Keratinocyte (primary cell): ENCODE measurements around the gene SPINT1. TPM values are rescaled to one million over a fixed set of nuclear protein-coding genes. Genes with fewer than 3 reads are reported as not detected.

Source experiments
- DNase-seq: peaks from one replicate; pipeline ENCODE4 v3.0.0-alpha.2; 2011; ENCODE audit warnings: low read depth, missing footprints, low spot score
- FAIRE-seq: peaks from 2 replicates; lab custom pipeline; 2011; peaks lifted over from hg19 to GRCh38; lab: Jason Lieb, UNC
- H2AFZ ChIP-seq: 2 replicates; pipeline ENCODE4 v1.6.0; 2012; ENCODE audit warnings: low read length, control low read depth, inconsistent platforms; ENCODE audit not compliant: control insufficient read depth
- H3K27ac ChIP-seq: 2 replicates; pipeline ENCODE4 v1.5.1; 2011; ENCODE audit warnings: low read length; ENCODE audit not compliant: control insufficient read depth, insufficient read depth
- H3K27me3 ChIP-seq: 3 replicates; pipeline ENCODE4 v1.6.0; 2011; ENCODE audit warnings: low read length; ENCODE audit not compliant: control insufficient read depth, insufficient read depth; ENCODE audit errors: extremely low read depth
- H3K36me3 ChIP-seq, 2 experiments: 2 replicates in 1 of 2; 3 replicates in 1 of 2; pipeline ENCODE4 v1.5.1; 2011; ENCODE audit warnings: low read length in 2 of 2, mild to moderate bottlenecking in 1 of 2; ENCODE audit not compliant: control insufficient read depth in 2 of 2, insufficient read depth in 2 of 2; ENCODE audit errors: extremely low read depth in 1 of 2
- H3K4me1 ChIP-seq: 3 replicates; pipeline ENCODE4 v1.5.1; 2011; ENCODE audit warnings: low read length; ENCODE audit not compliant: control insufficient read depth, insufficient read depth; ENCODE audit errors: extremely low read depth
- H3K4me2 ChIP-seq: 3 replicates; pipeline ENCODE4 v1.6.0; 2011; ENCODE audit warnings: low read depth, low read length; ENCODE audit not compliant: control insufficient read depth, insufficient read depth; ENCODE audit errors: extremely low read depth
- H3K4me3 ChIP-seq, 3 experiments: fragments of 200-600 bp in 1 of 3; sonication (generic) in 1 of 3; 2 replicates in 2 of 3; 3 replicates in 1 of 3; pipeline ENCODE4 v1.5.1; 2011 to 2016; ENCODE audit warnings: low read length in 3 of 3, mild to moderate bottlenecking in 3 of 3, control low read depth in 2 of 3, inconsistent platforms in 1 of 3, low read depth in 1 of 3, mixed read lengths in 1 of 3, mixed run types in 1 of 3, moderate library complexity in 1 of 3; ENCODE audit not compliant: control insufficient read depth in 2 of 3, insufficient read depth in 2 of 3; ENCODE audit errors: extremely low read depth in 1 of 3
- H3K79me2 ChIP-seq: 2 replicates; pipeline ENCODE4 v1.6.0; 2012; ENCODE audit warnings: low read length; ENCODE audit not compliant: control insufficient read depth, insufficient read depth
- H3K9ac ChIP-seq: 3 replicates; pipeline ENCODE4 v1.6.0; 2011; ENCODE audit warnings: low read length; ENCODE audit not compliant: control insufficient read depth, insufficient read depth; ENCODE audit errors: extremely low read depth
- H3K9me1 ChIP-seq: 3 replicates; pipeline ENCODE4 v1.6.0; 2011; ENCODE audit warnings: low read length; ENCODE audit not compliant: control insufficient read depth, insufficient read depth; ENCODE audit errors: extremely low read depth
- H3K9me3 ChIP-seq: 2 replicates; pipeline ENCODE4 v1.5.1; 2012; ENCODE audit warnings: low read depth, low read length; ENCODE audit not compliant: control insufficient read depth
- H4K20me1 ChIP-seq: 3 replicates; pipeline ENCODE4 v1.6.0; 2011; ENCODE audit warnings: low read length; ENCODE audit not compliant: control insufficient read depth, insufficient read depth; ENCODE audit errors: extremely low read depth
- CTCF ChIP-seq, 3 experiments: IDR thresholded peaks in 1 of 3; conservative IDR thresholded peaks in 1 of 3; optimal IDR thresholded peaks in 1 of 3; 2 replicates in 2 of 3; 3 replicates in 1 of 3; pipeline versions ENCODE3 to v1.5.1; 2011; ENCODE audit warnings: low read length in 3 of 3, mild to moderate bottlenecking in 3 of 3, moderate library complexity in 2 of 3, control low read depth in 1 of 3, inconsistent platforms in 1 of 3; ENCODE audit not compliant: insufficient read depth in 2 of 3; ENCODE audit errors: extremely low read depth in 1 of 3
- EZH2 ChIP-seq: IDR thresholded peaks from one replicate; pipeline ENCODE4 v1.6.1; 2012; ENCODE audit warnings: inconsistent platforms, mild to moderate bottlenecking, low read length, moderate library complexity
- dilution Hi-C: fragments of 300-500 bp; cut with MboI; formaldehyde crosslinking; loops from one replicate; pipeline ENCODE4 v1.7.0; 2020; ENCODE audit warnings: low sequenced_read_pairs; ENCODE audit not compliant: extremely low pct_ligation_motif_present
- polyA plus RNA-seq, 5 experiments: library from polyadenylated mRNA; depleted of rRNA in 3 of 5; stranded (reverse) in 3 of 5; stranded (forward) in 1 of 5; unstranded in 1 of 5; fragments of >200 nt; gene quantifications; 1 replicate in 1 of 5; 2 replicates in 3 of 5; 3 replicates in 1 of 5; pipeline versions ENCODE4 v1.2.1 to v1.2.3, GENCODE V29; 2011 to 2012; ENCODE audit warnings: missing spikeins in 2 of 5, low read depth in 1 of 5, low replicate concordance in 1 of 5

SPINT1 gene
- polyA plus RNA-seq, 1 donor (not counting 4 experiments of a cell fraction or from before 2014, with no cell fraction given), result 40.9 TPM

- DNase-seq (no peak), FAIRE-seq (no peak)
- TF ChIP-seq EZH2, result no peak
- no peak for TF ChIP-seq CTCF (optimal IDR thresholded peaks at IDR 0.05 in 1 of 3, IDR thresholded peaks at IDR 0.05 in 1 of 3, conservative IDR thresholded peaks at IDR 0.05 in 1 of 3; ENCODE audit: extremely low read depth in 1 of 3, insufficient read depth in 2 of 3, low read length in 3 of 3)
- Histone ChIP-seq H3K27me3 (no peaks in the 10 kb centered on the region), H3K4me1 (peaks cover 12% of the 10 kb centered on the region), H3K4me2 (no peak overlapping the region), H3K9me3 (no peaks in the 10 kb centered on the region), H3K36me3 (no peaks in the 10 kb centered on the region), H3K9ac (no peak overlapping the region), H4K20me1 (no peaks in the 10 kb centered on the region), H3K79me2 (no peaks in the 10 kb centered on the region), H2AFZ (no peak overlapping the region), H3K9me1 (no peaks in the 10 kb centered on the region), H3K4me3 (no peak overlapping the region), H3K27ac (no peak overlapping the region)
- dilution Hi-C loops, result no loop called here
Measured at GRCh38 chr15:40831861-40832260, 12.0 kb upstream of the SPINT1 start.

- Histone ChIP-seq H3K27me3 (no peaks in the 10 kb centered on the region), H3K4me3 (no peak overlapping the region), H3K9ac (no peak overlapping the region), H3K9me1 (no peaks in the 10 kb centered on the region), H3K79me2 (no peaks in the 10 kb centered on the region), H4K20me1 (no peaks in the 10 kb centered on the region), H3K4me1 (peaks cover 12% of the 10 kb centered on the region), H3K36me3 (no peaks in the 10 kb centered on the region), H3K9me3 (no peaks in the 10 kb centered on the region), H3K4me2 (no peak overlapping the region), H2AFZ (no peak overlapping the region), H3K27ac (no peak overlapping the region)
- FAIRE-seq (no peak), DNase-seq (no peak)
- dilution Hi-C loops, result no loop called here
- TF ChIP-seq CTCF (optimal IDR thresholded peaks at IDR 0.05 in 1 of 3, IDR thresholded peaks at IDR 0.05 in 1 of 3, conservative IDR thresholded peaks at IDR 0.05 in 1 of 3; ENCODE audit: extremely low read depth in 1 of 3, insufficient read depth in 2 of 3, low read length in 3 of 3) (no peak), EZH2 (no peak)
Measured at GRCh38 chr15:40832903-40833302, 10.9 kb upstream of the SPINT1 start.
